Measurements from ENCODE around the gene SNAPC2.

DNA sequence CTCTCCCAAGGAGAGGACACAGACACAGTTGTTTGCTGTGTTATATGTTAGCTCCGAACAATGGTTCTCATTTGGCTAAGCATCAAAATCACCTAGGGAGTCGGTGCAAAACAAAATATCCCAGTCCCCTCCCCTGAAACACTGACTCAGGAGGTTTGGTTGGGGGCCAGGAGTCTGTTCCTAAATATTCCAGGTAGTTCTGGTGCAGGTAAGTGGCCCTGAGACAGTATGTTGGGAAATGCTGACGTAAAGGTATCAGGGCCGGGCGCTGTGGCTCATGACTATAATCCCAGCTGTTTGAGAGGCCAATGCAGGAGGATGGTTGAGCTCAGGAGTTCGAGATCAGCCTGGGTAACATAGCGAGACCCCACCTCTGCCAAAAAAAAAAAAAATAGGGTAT lies 18.8 kb upstream of the SNAPC2 start:
- TF ChIP-seq, protein P1, sequence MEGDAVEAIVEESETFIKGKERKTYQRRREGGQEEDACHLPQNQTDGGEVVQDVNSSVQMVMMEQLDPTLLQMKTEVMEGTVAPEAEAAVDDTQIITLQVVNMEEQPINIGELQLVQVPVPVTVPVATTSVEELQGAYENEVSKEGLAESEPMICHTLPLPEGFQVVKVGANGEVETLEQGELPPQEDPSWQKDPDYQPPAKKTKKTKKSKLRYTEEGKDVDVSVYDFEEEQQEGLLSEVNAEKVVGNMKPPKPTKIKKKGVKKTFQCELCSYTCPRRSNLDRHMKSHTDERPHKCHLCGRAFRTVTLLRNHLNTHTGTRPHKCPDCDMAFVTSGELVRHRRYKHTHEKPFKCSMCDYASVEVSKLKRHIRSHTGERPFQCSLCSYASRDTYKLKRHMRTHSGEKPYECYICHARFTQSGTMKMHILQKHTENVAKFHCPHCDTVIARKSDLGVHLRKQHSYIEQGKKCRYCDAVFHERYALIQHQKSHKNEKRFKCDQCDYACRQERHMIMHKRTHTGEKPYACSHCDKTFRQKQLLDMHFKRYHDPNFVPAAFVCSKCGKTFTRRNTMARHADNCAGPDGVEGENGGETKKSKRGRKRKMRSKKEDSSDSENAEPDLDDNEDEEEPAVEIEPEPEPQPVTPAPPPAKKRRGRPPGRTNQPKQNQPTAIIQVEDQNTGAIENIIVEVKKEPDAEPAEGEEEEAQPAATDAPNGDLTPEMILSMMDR (IDR thresholded peaks at IDR 0.05), result no peak
- TF ChIP-seq EP300 (IDR thresholded peaks at IDR 0.05), result no peak
- TF ChIP-seq POLR2A (IDR thresholded peaks at IDR 0.05), result no peak

All from upper lobe of left lung (tissue), 4 donors.